ENCODE data around the gene DDX51. TPM values are rescaled to one million over a fixed set of nuclear protein-coding genes. Genes with fewer than 3 reads are reported as not detected.

Gene DDX51
- total RNA-seq (10 to 100 TPM in 2 of 4 donors, 1 to 10 TPM in 2; 7.4 to 11.7 (median 10.1) TPM), polyA plus RNA-seq (10.9 TPM)
- long read RNA-seq, donor 1, full-length matches to known transcripts, result 19 of 30 reads
- long read RNA-seq, donor 1, partial matches to known transcripts, result 2 of 30 reads
- long read RNA-seq, donor 1, other reads (novel, unspliced or antisense), result 9 of 30 reads
- long read RNA-seq, donor 2, full-length matches to known transcripts, result 16 of 25 reads
- long read RNA-seq, donor 2, partial matches to known transcripts, result 1 of 25 reads
- long read RNA-seq, donor 2, other reads (novel, unspliced or antisense), result 8 of 25 reads
- long read RNA-seq, donor 3, partial matches to known transcripts, result 2 of 9 reads
- long read RNA-seq, donor 3, other reads (novel, unspliced or antisense), result 7 of 9 reads
- long read RNA-seq, donor 4, full-length matches to known transcripts, result 16 of 22 reads
- long read RNA-seq, donor 4, partial matches to known transcripts, result 0 of 22 reads
- long read RNA-seq, donor 4, other reads (novel, unspliced or antisense), result 6 of 22 reads

GRCh38 chr12:132144115-132144809 is at the start of gene DDX51, which contains the start of gene NOC4L:
Gene DDX51 (minus strand): TSS chr12:132144319. CDS start chr12:132144296, 23 bp downstream.
Gene NOC4L (plus strand): TSS chr12:132144457. CDS start chr12:132144489, 32 bp downstream.
- under 1% methylated on average over 100 of the region's 100 CpGs for WGBS
- Histone ChIP-seq H3K4me3 (ENCODE audit: low read length) (peak within 1 kb of the TSS; percentile 76), H3K4me1 (ENCODE audit: control insufficient read depth, insufficient read depth, low read length) (peaks cover 4% of the 10 kb centered on the region), H3K27me3 (ENCODE audit: control insufficient read depth, insufficient read depth) (no peaks in the 10 kb centered on the region), H3K9me3 (ENCODE audit: control insufficient read depth, low read length) (no peaks in the 10 kb centered on the region), H3K27ac (ENCODE audit: low read length) (no peak within 1 kb of the TSS)
- ATAC-seq, result peak; percentile 87 to 91
- peak; percentile 96 to 99 (median 97) for DNase-seq
- intact Hi-C loops (cut with DNase I), result no loop called here

- WGBS, result 70% methylated on average over 31 of the region's 31 CpGs
- peak in 1 of 3 donors; percentile 31 for DNase-seq
- no peaks in the 10 kb centered on the region for H3K4me1 ChIP-seq (ENCODE audit: control insufficient read depth, insufficient read depth, low read length)
These were observed 47.8 kb upstream of the DDX51 start for GRCh38 chr12:132191715-132192553.

GRCh38 chr12:132190834-132191500 is 46.8 kb upstream of the DDX51 start:
- DNase-seq (peak in 1 of 3 donors; percentile 58), ATAC-seq (no peak)
- intact Hi-C loops (cut with DNase I), result no loop called here
- 88% methylated on average over 30 of the region's 30 CpGs for WGBS
- Histone ChIP-seq H3K27me3 (ENCODE audit: control insufficient read depth, insufficient read depth) (no peaks in the 10 kb centered on the region), H3K4me1 (ENCODE audit: control insufficient read depth, insufficient read depth, low read length) (no peaks in the 10 kb centered on the region), H3K9me3 (ENCODE audit: control insufficient read depth, low read length) (peaks cover 2% of the 10 kb centered on the region), H3K27ac (ENCODE audit: low read length) (no peak overlapping the region), H3K4me3 (ENCODE audit: low read length) (no peak overlapping the region)

More at GRCh38 chr12:132191715-132192553, 47.8 kb upstream of the DDX51 start:
- no peak for ATAC-seq
- intact Hi-C loops (cut with DNase I), result no loop called here
- no peaks in the 10 kb centered on the region for H3K27me3 ChIP-seq (ENCODE audit: control insufficient read depth, insufficient read depth)
- no peak overlapping the region for H3K27ac ChIP-seq (ENCODE audit: low read length)
- no peak overlapping the region for H3K4me3 ChIP-seq (ENCODE audit: low read length)
- peaks cover 2% of the 10 kb centered on the region for H3K9me3 ChIP-seq (ENCODE audit: control insufficient read depth, low read length)

- peak; percentile 27 to 39 for ATAC-seq
- 38% methylated on average over 59 of the region's 59 CpGs for WGBS
- Histone ChIP-seq H3K4me3 (ENCODE audit: low read length) (peak overlapping the region; percentile 53), H3K27me3 (ENCODE audit: control insufficient read depth, insufficient read depth) (no peaks in the 10 kb centered on the region), H3K9me3 (ENCODE audit: control insufficient read depth, low read length) (peaks cover 2% of the 10 kb centered on the region), H3K27ac (ENCODE audit: low read length) (no peak overlapping the region), H3K4me1 (ENCODE audit: control insufficient read depth, insufficient read depth, low read length) (no peaks in the 10 kb centered on the region)
- intact Hi-C loops (cut with DNase I), result no loop called here
- DNase-seq, result peak; percentile 35 to 74 (median 74)
These were observed 46.1 kb upstream of the DDX51 start for GRCh38 chr12:132190012-132190755.

GRCh38 chr12:132189378-132190011 is 45.4 kb upstream of the DDX51 start:
- under 1% methylated on average over 69 of the region's 69 CpGs for WGBS
- Histone ChIP-seq H3K27me3 (ENCODE audit: control insufficient read depth, insufficient read depth) (no peaks in the 10 kb centered on the region), H3K4me3 (ENCODE audit: low read length) (peak overlapping the region; percentile 53), H3K4me1 (ENCODE audit: control insufficient read depth, insufficient read depth, low read length) (no peaks in the 10 kb centered on the region), H3K27ac (ENCODE audit: low read length) (peak overlapping the region; percentile 46), H3K9me3 (ENCODE audit: control insufficient read depth, low read length) (peaks cover 2% of the 10 kb centered on the region)
- ATAC-seq (peak; percentile 96 to 97), DNase-seq (peak; percentile 95 to 97 (median 97))
- intact Hi-C loops (cut with DNase I), result no loop called here

GRCh38 chr12:132188916-132189325 is 44.8 kb upstream of the DDX51 start:
- intact Hi-C loops (cut with DNase I), result no loop called here
- no peaks in the 10 kb centered on the region for H3K27me3 ChIP-seq (ENCODE audit: control insufficient read depth, insufficient read depth)
- H3K27ac ChIP-seq (ENCODE audit: low read length), result peak overlapping the region; percentile 46
- peak overlapping the region; percentile 53 for H3K4me3 ChIP-seq (ENCODE audit: low read length)
- 18% methylated on average over 20 of the region's 20 CpGs for WGBS
- H3K4me1 ChIP-seq (ENCODE audit: control insufficient read depth, insufficient read depth, low read length), result no peaks in the 10 kb centered on the region
- ATAC-seq (no peak), DNase-seq (no peak)
- H3K9me3 ChIP-seq (ENCODE audit: control insufficient read depth, low read length), result no peaks in the 10 kb centered on the region

GRCh38 chr12:132188451-132188901 is 44.4 kb upstream of the DDX51 start:
- DNase-seq, result peak in 2 of 3 donors; percentile 51 to 54
- Histone ChIP-seq H3K27me3 (ENCODE audit: control insufficient read depth, insufficient read depth) (no peaks in the 10 kb centered on the region), H3K4me3 (ENCODE audit: low read length) (no peak overlapping the region)

GRCh38 chr12:132187646-132188450 is 43.7 kb upstream of the DDX51 start:
- H3K4me1 ChIP-seq (ENCODE audit: control insufficient read depth, insufficient read depth, low read length), result no peaks in the 10 kb centered on the region
- no peak overlapping the region for H3K27ac ChIP-seq (ENCODE audit: low read length)
- intact Hi-C loops (cut with DNase I), result no loop called here
- no peaks in the 10 kb centered on the region for H3K27me3 ChIP-seq (ENCODE audit: control insufficient read depth, insufficient read depth)
- H3K4me3 ChIP-seq (ENCODE audit: low read length), result no peak overlapping the region
- ATAC-seq (no peak), DNase-seq (peak in 2 of 3 donors; percentile 42 to 50)
- no peaks in the 10 kb centered on the region for H3K9me3 ChIP-seq (ENCODE audit: control insufficient read depth, low read length)
- WGBS, result 90% methylated on average over 35 of the region's 35 CpGs

More at GRCh38 chr12:132188451-132188901, 44.4 kb upstream of the DDX51 start:
- 83% methylated on average over 21 of the region's 21 CpGs for WGBS
- H3K4me1 ChIP-seq (ENCODE audit: control insufficient read depth, insufficient read depth, low read length), result no peaks in the 10 kb centered on the region
- no peaks in the 10 kb centered on the region for H3K9me3 ChIP-seq (ENCODE audit: control insufficient read depth, low read length)
- no peak for ATAC-seq
- intact Hi-C loops (cut with DNase I), result no loop called here
- H3K27ac ChIP-seq (ENCODE audit: low read length), result no peak overlapping the region

All from right cardiac atrium (tissue), 5 donors.